GDM1 (cell line): Measurements from ENCODE around the gene DGKG.
A peak's percentile ranks its signal among the peaks of the same experiment; 100 is the strongest.

Source experiments
- DNase-seq: peaks from one replicate; lab custom pipeline; 2025; lab: John Stamatoyannopoulos, UW

DGKG gene

GRCh38 chr3:186209810-186210752, 152.0 kb downstream of the DGKG start:
- peak; percentile 35 for DNase-seq

GRCh38 chr3:186208296-186208989, 153.6 kb downstream of the DGKG start:
- DNase-seq, result no peak

DNA sequence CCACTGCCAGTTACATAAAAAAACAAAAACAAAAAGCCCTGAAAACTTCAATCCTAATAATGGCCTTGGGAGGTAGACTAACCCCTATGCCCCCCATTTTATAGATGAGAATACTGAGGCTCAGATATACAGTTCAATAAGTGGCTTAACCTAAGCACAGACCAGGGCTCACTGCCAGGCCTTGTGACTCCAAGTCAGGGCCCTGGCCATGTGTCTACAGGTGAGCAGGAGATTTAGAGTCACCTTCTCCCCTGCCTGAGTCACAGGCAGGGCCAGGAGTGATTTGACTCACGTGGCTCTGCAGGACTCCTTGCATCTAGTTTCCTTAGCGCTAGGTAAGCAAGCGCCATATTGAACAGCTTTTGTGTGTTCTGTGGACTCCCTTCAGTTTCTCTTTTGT, 154.5 kb downstream of the DGKG start:
- DNase-seq, result no peak

- DNase-seq, result no peak
These were observed 161.3 kb downstream of the DGKG start for GRCh38 chr3:186200726-186201125.

DNA sequence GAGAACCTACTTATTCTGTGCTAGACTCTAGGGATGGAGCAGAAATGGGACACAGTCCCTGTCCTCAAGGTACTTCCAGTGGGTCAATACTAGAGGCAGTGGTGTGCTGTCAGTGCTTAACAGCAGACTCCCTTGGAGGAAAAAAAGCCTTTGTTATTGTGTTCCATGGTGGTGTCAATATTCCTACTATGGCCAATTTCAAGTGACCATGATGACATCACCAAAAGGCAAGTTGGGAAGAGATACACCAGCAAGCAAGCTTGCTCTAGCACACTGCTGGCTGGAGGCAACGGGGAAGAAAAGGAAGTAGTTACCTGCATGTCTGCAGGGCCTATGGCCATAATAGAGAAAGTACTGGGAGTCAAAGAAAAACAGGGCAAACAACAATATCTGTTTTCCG, 163.6 kb downstream of the DGKG start:
- DNase-seq, result no peak

- no peak for DNase-seq
These were observed 167.6 kb downstream of the DGKG start for GRCh38 chr3:186194451-186194811.

- no peak for DNase-seq
These were observed 168.2 kb downstream of the DGKG start for GRCh38 chr3:186193534-186194450.

DNA sequence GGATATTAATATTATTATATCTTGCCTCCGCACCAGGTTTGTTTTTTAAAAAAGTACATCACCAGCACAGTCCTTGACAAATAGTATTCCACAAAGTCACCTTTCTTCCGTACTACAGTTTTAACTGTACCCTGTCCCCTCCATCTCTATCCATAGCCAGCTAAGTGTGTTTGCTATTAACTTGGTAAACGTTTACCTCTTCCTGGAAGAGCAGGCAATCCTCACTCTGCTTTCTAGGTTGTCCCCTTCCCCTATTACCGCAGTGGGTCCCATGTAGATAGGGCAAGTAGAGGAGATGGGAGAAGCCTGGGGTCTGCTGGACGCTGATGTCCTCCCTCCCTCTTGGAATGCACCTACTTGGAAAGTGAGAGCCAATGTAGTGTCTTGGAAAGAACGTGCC, 169.2 kb downstream of the DGKG start:
- no peak for DNase-seq

- no peak for DNase-seq
These were observed 172.5 kb downstream of the DGKG start for GRCh38 chr3:186189492-186189891.

DNA sequence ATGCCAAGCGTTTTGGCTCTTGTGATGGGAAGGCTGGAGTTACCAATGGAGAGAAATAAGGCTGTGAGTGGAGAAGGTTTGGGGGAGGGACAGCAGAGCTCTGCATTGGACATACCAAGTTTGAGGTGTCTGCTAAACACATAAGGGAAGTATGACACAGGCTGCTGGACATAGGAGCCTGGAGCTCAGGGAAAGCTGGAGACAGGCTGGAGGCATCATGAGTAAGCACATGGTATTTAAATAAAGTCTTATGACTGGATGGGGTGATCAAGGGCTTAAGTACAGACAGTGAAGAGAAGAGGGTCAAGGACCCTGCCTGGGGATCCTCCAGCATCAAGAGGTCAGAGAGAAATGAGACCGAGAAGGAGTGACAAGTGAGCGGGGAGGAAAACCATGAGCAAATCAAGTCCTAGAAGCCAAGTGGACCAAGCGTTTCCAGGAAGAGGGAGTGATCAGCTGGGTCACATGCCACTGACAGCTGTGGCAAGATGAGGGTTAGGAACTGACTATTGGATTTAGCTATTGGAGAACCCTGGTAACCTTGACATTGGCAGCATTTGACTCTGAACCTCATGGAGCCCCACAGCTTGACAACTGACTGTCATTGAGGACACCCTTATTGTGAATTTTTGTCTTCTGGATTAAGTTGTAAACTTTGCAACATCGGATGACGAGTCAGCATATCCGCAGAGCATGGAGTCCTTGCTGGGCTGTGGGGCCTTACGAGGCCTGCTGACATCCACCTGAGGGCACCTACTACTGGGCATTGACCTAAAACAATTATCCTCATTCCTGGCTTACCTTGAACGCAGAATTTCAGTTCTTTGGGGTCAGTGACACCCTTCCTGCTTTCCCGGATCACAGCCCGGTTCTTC, 174.4 kb downstream of the DGKG start:
- DNase-seq, result no peak

GRCh38 chr3:186185194-186185787, 176.7 kb downstream of the DGKG start:
- DNase-seq, result peak; percentile 69

DNA sequence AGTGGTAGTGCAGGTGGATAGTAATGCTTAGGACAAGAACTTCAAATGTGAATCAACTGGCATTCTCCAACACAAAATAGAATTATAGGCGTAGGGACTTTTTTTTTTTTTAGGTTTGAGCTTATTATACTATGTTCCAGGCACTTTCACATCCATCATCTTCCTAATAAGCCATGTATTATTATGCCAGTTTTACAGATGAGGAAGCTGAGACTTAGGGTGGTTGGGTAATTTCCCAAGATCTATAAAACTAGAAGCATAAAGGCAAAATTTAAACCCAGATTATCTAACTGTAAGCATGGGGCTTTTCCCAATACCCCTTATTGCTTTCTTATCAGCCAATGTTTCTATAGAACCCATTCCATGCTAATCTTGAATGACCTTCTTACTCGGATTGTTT, 178.0 kb downstream of the DGKG start:
- DNase-seq, result no peak

DNA sequence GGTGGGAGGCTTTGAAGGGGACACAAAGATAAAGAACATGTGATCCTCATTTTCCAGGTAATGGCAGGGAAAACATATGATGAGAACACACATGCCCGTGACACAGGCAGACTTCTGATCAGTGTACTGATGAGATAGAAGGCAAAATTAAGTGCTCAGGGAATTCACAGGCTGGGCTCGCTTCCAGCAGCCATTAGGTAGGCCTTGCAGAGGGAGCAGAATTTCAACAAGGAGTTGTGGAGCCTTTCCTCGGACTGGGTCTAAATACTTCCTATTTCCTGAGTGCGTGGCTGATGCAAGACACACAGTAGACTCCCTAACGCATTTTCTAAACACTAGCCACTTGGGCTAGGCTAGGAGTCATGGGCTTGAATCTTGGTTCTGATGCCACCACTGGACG, 179.2 kb downstream of the DGKG start:
- no peak for DNase-seq

DNA sequence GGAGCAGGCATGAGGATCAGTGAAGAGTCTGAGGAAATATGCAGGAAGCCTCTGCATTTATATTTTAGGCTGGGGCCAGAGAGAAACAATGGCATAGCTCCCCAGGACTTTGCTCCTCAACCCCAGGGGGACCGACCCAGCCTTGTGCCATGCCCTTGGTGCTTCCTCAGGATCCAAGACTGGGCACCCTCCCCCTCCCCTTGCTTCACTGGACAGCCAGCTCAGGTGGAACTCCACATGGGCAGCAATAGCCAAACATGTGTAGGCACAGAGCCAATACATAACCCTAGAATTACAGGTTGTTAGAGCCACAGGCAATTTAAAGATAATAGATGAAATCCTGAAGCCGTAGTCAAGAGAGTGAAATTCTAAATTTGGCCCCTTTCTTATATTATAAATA, 180.1 kb downstream of the DGKG start:
- DNase-seq, result no peak

- no peak for DNase-seq
These were observed 181.0 kb downstream of the DGKG start for GRCh38 chr3:186180891-186181481.

- no peak for DNase-seq
These were observed 181.9 kb downstream of the DGKG start for GRCh38 chr3:186180151-186180550.

- no peak for DNase-seq
These were observed 183.6 kb downstream of the DGKG start for GRCh38 chr3:186178412-186178811.

- DNase-seq, result no peak
These were observed 185.6 kb downstream of the DGKG start for GRCh38 chr3:186176373-186176990.

DNA sequence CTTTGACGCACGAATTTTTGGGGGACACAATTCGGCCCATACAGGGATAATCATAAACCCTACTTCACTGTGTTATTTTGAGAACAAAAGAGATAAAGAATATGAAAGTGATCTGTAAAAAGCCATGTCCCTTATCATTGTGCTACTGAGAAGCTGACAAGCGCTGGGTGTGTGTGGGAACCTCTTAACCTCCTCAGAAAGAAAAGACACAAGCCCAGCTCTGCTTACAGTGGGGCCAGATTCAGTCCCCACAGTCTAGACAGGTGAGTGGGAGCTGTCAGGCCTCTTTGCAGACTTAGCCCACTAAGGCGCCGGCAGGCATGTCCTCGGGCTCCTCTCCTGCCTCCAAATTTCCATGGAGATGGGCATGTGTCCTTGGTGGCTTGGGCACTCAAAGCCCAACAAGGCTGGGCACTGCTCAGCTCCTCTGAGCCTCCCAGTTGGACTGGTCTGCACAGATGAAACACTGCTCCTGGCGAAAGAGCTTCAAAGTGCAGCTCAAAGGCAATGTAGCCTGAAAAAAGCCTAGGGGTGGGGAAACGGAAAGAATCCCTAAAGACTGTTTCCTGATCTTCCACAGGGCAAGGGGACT, 188.7 kb downstream of the DGKG start:
- DNase-seq, result no peak

DNA sequence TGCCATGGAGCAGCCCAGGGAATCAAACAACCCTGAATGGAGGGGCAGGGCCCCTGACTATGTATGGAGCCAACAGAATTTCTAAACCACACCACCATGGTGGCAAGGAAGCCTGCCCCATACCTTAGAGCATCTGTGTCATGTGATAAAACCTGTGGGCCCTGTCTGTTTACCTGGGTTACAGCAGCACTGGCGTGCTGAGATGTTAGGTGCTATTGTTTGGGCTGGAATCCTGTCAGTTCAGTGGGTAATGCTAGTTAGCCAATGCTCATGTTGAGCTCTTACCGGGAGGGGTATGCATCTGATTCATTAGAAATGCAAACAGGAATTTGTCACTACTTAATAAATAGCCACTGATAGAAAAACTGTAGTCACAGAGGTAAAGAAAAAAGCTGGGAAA, 189.7 kb downstream of the DGKG start:
- DNase-seq, result no peak
